GM19397 (cell line): ENCODE data around the gene DICER1.

ENCODE experiments used
- ATAC-seq: cut with Tn5 transposase; IDR thresholded peaks from one replicate; pipeline ENCODE4 v1.9.1; 2021; ENCODE audit warnings: mild to moderate bottlenecking, moderate library complexity; ENCODE audit not compliant: unreplicated experiment

DICER1 gene

GRCh38 chr14:95092723-95093122 lies 64.6 kb downstream of the DICER1 start:
- no peak for ATAC-seq

GRCh38 chr14:95091581-95091980 lies 65.7 kb downstream of the DICER1 start:
- ATAC-seq, result no peak

- no peak for ATAC-seq
These were observed 68.7 kb downstream of the DICER1 start for GRCh38 chr14:95088665-95089064.

- ATAC-seq, result no peak
These were observed 69.7 kb downstream of the DICER1 start for GRCh38 chr14:95087619-95088018.

- no peak for ATAC-seq
These were observed 72.0 kb downstream of the DICER1 start for GRCh38 chr14:95085321-95085720.

GRCh38 chr14:95078867-95079266 lies 78.5 kb downstream of the DICER1 start:
- ATAC-seq, result no peak

- ATAC-seq, result no peak
These were observed 80.0 kb downstream of the DICER1 start for GRCh38 chr14:95077345-95077744.

GRCh38 chr14:95075789-95076188 lies 81.5 kb downstream of the DICER1 start:
- ATAC-seq, result no peak

GRCh38 chr14:95073947-95074346 lies 83.4 kb downstream of the DICER1 start:
- ATAC-seq, result no peak

- ATAC-seq, result no peak
These were observed 84.9 kb downstream of the DICER1 start for GRCh38 chr14:95072310-95072905.

- ATAC-seq, result no peak
These were observed 85.6 kb downstream of the DICER1 start for GRCh38 chr14:95071649-95072280.

GRCh38 chr14:95070748-95071435 lies 86.4 kb downstream of the DICER1 start:
- no peak for ATAC-seq

- ATAC-seq, result no peak
These were observed 87.8 kb downstream of the DICER1 start for GRCh38 chr14:95069547-95069946.

GRCh38 chr14:95069018-95069417 lies 88.3 kb downstream of the DICER1 start:
- ATAC-seq, result no peak

GRCh38 chr14:95068521-95068920 lies 88.8 kb downstream of the DICER1 start:
- ATAC-seq, result no peak

- ATAC-seq, result no peak
These were observed 89.2 kb downstream of the DICER1 start for GRCh38 chr14:95068080-95068479.

- ATAC-seq, result no peak
These were observed 89.8 kb downstream of the DICER1 start for GRCh38 chr14:95067526-95067925.

- ATAC-seq, result no peak
These were observed 90.8 kb downstream of the DICER1 start for GRCh38 chr14:95066427-95066986.

GRCh38 chr14:95065411-95065810 lies 91.9 kb downstream of the DICER1 start:
- no peak for ATAC-seq

GRCh38 chr14:95064734-95065133 lies 92.6 kb downstream of the DICER1 start:
- ATAC-seq, result no peak

- no peak for ATAC-seq
These were observed 93.1 kb downstream of the DICER1 start for GRCh38 chr14:95064256-95064655.

- no peak for ATAC-seq
These were observed 93.9 kb downstream of the DICER1 start for GRCh38 chr14:95063391-95063790.
